ENCODE data around the gene KDM6A.

The KDM6A gene

DNA sequence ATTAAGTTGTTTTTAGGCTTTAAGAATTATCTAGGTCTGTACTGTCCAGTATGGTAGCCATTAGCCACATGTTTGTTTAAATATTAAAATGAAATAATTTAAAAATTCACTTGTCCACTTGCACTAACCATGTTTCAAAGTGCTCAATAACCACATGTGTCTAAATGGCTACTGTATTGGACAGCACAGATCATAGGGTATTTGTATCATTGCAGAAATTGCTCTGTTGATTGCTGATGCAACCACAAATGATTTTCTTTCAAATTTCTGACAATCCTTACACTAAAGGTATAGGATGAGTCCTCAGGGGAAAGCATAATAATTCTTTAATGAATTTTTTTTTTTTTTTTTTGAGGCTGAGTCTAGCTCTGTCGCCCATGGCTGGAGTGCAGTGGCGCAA is 84.9 kb downstream of the KDM6A start:
- no peak overlapping the region for H3K27ac ChIP-seq
- no peak overlapping the region for H3K4me2 ChIP-seq
- no peak overlapping the region for H2AFZ ChIP-seq (ENCODE audit: low read depth)
- peaks cover 12% of the 10 kb centered on the region for H3K4me1 ChIP-seq (ENCODE audit: low read depth, poor library complexity, severe bottlenecking)
- TF ChIP-seq, protein P1, sequence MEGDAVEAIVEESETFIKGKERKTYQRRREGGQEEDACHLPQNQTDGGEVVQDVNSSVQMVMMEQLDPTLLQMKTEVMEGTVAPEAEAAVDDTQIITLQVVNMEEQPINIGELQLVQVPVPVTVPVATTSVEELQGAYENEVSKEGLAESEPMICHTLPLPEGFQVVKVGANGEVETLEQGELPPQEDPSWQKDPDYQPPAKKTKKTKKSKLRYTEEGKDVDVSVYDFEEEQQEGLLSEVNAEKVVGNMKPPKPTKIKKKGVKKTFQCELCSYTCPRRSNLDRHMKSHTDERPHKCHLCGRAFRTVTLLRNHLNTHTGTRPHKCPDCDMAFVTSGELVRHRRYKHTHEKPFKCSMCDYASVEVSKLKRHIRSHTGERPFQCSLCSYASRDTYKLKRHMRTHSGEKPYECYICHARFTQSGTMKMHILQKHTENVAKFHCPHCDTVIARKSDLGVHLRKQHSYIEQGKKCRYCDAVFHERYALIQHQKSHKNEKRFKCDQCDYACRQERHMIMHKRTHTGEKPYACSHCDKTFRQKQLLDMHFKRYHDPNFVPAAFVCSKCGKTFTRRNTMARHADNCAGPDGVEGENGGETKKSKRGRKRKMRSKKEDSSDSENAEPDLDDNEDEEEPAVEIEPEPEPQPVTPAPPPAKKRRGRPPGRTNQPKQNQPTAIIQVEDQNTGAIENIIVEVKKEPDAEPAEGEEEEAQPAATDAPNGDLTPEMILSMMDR (conservative IDR thresholded peaks at IDR 0.05; ENCODE audit: low read depth, low read length) = no peak
- no peak overlapping the region for H3K9ac ChIP-seq
- no peaks in the 10 kb centered on the region for H3K36me3 ChIP-seq (ENCODE audit: insufficient read depth)
- peaks cover 89% of the 10 kb centered on the region for H3K79me2 ChIP-seq (ENCODE audit: insufficient read depth, low read depth)
- H4K20me1 ChIP-seq (ENCODE audit: insufficient read depth) = 0 out of 2 replicates have a peak, but pooled peaks cover 9% of the 10 kb centered on the region
- no peak overlapping the region for H3K4me3 ChIP-seq (IDR thresholded peaks at IDR 0.05; ENCODE audit: insufficient read depth, low read depth, low read length)
- no peaks in the 10 kb centered on the region for H3K27me3 ChIP-seq (ENCODE audit: insufficient read depth, low read depth)

DNA sequence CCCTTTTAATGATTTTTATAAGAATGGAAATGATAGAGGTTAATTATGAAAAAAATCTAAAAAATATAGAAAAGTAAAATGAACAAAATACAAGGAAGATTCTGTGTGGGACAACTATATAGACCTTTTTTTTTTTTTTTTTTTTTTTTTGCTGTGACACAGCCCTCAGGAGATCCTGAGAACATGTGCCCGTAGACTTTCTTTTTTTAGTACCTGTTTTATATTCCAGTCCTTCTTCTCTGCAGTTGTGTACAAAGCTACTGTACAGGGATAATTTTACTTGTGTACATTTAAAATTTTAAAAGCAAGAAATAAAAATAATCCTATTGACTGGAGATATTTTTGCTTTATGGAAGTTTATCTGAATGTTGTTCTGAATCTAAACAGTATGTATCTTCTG is 85.5 kb downstream of the KDM6A start:
- Histone ChIP-seq H3K27ac (no peak overlapping the region), H2AFZ (ENCODE audit: low read depth) (no peak overlapping the region), H3K27me3 (ENCODE audit: insufficient read depth, low read depth) (no peaks in the 10 kb centered on the region), H3K79me2 (ENCODE audit: insufficient read depth, low read depth) (peaks cover 86% of the 10 kb centered on the region), H3K4me1 (ENCODE audit: low read depth, poor library complexity, severe bottlenecking) (peaks cover 12% of the 10 kb centered on the region), H3K9ac (no peak overlapping the region), H4K20me1 (ENCODE audit: insufficient read depth) (0 out of 2 replicates have a peak, but pooled peaks cover 9% of the 10 kb centered on the region), H3K36me3 (ENCODE audit: insufficient read depth) (no peaks in the 10 kb centered on the region), H3K4me2 (no peak overlapping the region), H3K4me3 (IDR thresholded peaks at IDR 0.05; ENCODE audit: insufficient read depth, low read depth, low read length) (no peak overlapping the region)
- TF ChIP-seq, protein P1 (conservative IDR thresholded peaks at IDR 0.05; ENCODE audit: low read depth, low read length) = no peak

DNA sequence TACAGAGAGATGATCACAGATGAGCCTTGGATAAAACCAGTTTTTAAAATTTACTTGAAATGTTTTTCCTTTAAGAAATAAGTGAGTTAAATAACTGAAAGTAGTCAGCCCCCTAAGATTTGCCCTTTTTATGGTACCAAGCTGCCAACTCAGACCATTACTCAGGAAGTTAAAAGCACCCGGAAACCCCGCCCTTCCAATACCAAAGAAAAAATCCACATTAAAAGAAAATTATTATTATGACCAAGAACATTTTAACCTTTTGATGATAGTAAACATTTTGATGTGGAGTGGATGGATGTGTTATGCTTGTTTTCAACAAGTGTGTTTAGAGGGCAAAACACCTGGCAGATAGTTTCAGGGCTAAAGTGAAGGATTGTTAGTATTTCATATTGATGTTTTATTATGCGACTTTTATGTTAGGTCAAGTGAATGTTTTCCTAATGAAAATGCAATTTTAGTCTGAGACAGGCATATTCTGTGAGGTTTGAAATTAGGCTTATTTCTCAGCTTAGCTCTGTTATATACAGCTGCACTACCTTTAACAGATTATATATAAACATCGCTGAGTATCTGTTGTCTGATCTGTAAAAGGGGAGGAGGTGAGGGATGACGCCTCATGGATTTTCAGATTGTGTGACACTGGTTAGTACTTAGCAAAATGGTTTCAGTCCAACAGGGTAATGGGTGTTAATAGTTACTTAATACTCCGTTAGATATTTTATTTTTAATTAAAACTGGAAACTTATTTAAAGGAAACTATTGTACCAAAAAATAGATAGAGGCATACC is 89.0 kb downstream of the KDM6A start:
- no peak overlapping the region for H3K4me3 ChIP-seq (IDR thresholded peaks at IDR 0.05; ENCODE audit: insufficient read depth, low read depth, low read length)
- 0 out of 2 replicates have a peak, but pooled peaks cover 9% of the 10 kb centered on the region for H4K20me1 ChIP-seq (ENCODE audit: insufficient read depth)

DNA sequence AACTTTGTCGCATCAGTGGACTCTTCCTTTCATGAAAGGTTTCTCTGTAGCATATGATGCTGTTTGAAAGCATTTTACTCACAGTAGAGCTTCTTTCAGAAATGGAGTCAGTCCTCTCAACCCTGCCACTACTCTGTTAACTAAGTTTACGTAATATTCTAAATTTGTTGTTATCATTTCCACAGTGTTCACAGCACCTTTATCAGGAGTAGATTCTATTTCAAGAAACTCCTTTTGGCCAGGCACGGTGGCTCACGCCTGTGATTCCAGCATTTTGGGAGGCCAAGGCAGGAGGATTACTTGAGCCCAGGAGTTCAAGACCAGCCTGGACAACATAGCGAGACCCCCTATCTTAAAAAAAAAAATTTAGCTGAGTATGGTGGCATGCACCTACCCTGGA is 90.0 kb downstream of the KDM6A start:
- no peak overlapping the region for H3K9ac ChIP-seq
- peaks cover 12% of the 10 kb centered on the region for H3K4me1 ChIP-seq (ENCODE audit: low read depth, poor library complexity, severe bottlenecking)
- no peak overlapping the region for H3K4me2 ChIP-seq
- 0 out of 2 replicates have a peak, but pooled peaks cover 9% of the 10 kb centered on the region for H4K20me1 ChIP-seq (ENCODE audit: insufficient read depth)
- H3K36me3 ChIP-seq (ENCODE audit: insufficient read depth) = no peaks in the 10 kb centered on the region
- no peak overlapping the region for H2AFZ ChIP-seq (ENCODE audit: low read depth)
- H3K27me3 ChIP-seq (ENCODE audit: insufficient read depth, low read depth) = no peaks in the 10 kb centered on the region
- TF ChIP-seq, protein P1 (conservative IDR thresholded peaks at IDR 0.05; ENCODE audit: low read depth, low read length) = no peak
- no peak overlapping the region for H3K4me3 ChIP-seq (IDR thresholded peaks at IDR 0.05; ENCODE audit: insufficient read depth, low read depth, low read length)
- H3K27ac ChIP-seq = no peak overlapping the region
- peaks cover 52% of the 10 kb centered on the region for H3K79me2 ChIP-seq (ENCODE audit: insufficient read depth, low read depth)

More for the DNA sequence above, 89.0 kb downstream of the KDM6A start:
- H3K27ac ChIP-seq = no peak overlapping the region
- H3K4me1 ChIP-seq (ENCODE audit: low read depth, poor library complexity, severe bottlenecking) = peaks cover 12% of the 10 kb centered on the region
- peaks cover 60% of the 10 kb centered on the region for H3K79me2 ChIP-seq (ENCODE audit: insufficient read depth, low read depth)
- no peak overlapping the region for H2AFZ ChIP-seq (ENCODE audit: low read depth)
- no peak overlapping the region for H3K9ac ChIP-seq
- TF ChIP-seq, protein P1 (conservative IDR thresholded peaks at IDR 0.05; ENCODE audit: low read depth, low read length) = no peak
- H3K4me2 ChIP-seq = no peak overlapping the region
- no peaks in the 10 kb centered on the region for H3K36me3 ChIP-seq (ENCODE audit: insufficient read depth)
- H3K27me3 ChIP-seq (ENCODE audit: insufficient read depth, low read depth) = no peaks in the 10 kb centered on the region

Data from KMS-11 (cell line).